GM21381 (cell line): ENCODE data around the gene DIPK1C.

Experiments
- ATAC-seq: cut with Tn5 transposase; IDR thresholded peaks from one replicate; pipeline ENCODE4 v1.9.1; 2021; ENCODE audit warnings: mild to moderate bottlenecking, moderate library complexity; ENCODE audit not compliant: unreplicated experiment

DIPK1C gene

DNA sequence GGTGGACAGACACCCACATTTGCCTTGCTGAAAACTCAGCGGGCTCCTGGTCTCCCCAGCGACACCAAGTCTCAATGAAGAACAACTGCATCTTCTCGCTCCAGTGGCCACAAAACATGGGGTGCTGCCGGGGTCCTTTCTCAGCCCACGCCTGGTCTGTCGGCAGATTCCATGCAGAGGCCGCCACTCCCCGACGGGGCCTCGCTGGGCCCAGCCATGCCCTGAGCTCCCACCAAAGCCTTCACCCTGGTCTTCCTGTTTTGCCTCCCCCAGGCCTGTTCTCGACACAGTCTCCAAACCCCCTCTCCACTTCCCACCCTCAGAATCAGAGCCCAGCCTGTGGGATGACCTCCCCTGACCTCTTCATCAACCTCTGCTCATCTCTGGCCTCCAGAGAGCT lies 31.2 kb downstream of the DIPK1C start:
- ATAC-seq, result no peak

DNA sequence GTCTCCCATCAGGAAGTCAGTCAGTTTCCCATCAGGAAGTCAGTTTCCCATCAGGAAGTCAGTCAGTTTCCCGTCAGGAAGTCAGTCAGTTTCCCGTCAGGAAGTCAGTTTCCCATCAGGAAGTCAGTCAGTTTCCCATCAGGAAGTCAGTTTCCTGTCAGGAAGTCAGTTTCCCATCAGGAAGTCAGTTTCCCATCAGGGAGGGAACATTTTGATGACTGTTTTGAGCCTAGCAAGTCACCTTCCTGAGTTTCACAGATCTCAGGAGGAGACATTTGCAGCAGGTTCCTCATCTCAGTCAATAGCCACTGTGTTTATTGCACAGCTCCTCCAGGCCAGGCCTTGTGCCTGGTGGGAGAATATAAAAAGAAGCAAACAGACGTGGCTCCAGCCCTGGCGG lies 31.9 kb downstream of the DIPK1C start:
- no peak for ATAC-seq

DNA sequence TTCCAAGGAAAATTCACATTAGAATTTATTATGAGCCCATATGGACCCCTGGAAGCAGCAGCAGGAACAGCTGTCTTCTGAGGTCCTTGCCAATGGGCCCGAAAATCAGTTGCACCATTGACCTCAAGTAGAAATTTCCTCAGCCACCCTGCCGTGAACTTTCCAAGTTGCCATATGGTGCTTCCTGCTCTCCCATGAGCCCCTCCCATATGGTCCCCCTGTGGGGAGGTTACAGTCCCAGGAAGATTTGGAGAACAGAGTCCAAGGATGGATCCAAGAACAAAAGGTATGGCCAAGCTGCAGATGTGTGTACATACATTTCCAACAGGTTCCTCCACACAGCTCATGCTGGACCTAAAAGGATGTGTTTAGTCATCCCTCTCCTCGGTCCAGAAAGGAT lies 34.6 kb downstream of the DIPK1C start:
- no peak for ATAC-seq

DNA sequence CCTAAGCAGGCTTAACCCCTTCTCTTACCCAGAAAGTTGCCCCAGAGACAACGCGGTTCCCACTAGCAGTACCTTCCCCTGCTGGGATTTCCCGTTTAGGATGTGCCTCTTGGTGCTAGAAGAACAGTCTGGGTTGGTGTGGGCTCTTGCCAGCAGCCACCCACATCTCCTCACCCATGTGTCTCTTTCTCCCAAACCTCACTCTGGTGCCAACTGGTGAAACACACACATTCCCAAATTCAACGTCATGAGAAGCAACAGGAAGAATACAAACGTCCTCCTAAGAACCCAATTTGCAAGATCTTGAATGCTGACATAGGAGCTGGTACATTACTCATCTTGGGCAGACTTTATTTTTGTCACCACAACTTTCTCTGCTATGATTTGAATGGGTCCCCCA lies 36.2 kb downstream of the DIPK1C start:
- ATAC-seq, result no peak

DNA sequence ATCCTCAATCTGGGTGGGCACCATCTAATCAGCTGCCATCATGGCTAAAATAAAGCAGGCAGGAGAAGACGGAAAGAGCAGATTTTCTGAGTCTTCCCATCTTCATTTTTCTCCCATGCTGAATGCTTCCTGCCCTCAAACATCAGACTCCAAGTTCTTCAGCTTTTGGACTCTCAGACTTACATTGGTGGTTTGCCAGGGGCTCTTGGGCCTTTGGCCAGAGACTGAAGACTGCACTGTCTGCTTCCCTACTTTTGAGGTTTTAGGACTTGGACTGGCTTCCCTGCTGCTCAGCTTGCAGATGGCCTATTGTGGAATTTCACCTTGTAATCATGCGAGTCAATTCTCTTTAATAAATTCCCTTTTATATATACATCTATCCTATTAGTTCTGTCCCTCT lies 36.6 kb downstream of the DIPK1C start:
- ATAC-seq, result no peak

DNA sequence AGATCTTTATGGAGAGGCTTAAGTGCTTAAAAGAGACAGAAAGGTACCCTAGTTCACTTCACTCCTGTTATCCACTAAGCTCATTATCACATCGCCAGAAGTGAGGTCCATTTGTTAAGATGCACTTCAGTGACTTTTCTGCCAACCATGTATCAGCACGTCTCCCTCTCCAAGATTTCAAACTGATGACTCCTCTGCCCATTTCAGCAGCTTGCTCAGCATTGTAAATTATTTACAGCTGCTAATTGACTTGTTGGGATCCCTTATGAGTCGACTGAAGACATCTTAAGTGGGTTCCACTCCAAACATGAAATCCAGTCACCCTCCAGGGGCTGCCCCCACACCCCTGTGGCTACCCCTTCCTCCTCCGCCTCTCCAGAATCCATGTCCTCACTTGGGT lies 37.3 kb downstream of the DIPK1C start:
- no peak for ATAC-seq

DNA sequence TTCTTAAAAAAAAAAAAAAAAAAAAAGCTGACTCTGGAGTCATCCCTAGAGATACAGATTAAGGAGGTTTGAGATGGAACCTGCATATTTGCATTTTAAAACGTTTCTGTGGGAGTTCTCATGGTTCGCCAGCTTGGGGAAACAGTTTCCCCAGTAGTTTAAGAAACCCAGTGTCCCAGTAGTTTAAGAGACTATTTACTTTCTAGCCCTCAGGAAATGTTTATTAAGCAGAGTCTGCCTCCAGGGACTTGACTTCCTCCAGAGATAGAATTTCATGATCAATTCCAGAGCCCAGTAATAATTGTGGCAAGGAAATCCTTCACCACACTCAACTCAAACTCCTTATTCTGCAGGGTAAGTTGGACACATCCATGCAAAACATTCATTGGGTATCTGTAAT lies 39.1 kb downstream of the DIPK1C start:
- no peak for ATAC-seq

DNA sequence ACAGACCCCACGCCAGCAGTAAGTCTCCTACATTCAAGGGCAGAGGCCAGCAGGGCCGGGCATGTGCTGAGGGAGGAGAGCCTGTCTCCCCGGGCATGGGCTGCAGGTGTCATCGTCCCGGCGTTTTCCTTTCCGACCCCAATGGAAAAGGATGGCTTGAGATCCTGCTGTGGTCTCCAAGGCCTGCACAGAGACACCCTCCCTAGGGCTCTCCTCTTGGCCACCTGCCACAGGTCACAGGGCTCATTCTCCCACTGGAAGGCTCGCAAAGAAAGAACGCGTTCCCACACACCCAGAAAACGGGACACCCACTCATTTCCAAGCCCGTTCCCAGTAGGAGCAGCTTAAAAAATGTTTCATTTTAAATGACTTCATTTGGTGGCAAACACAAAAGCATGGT lies 41.0 kb downstream of the DIPK1C start:
- ATAC-seq, result no peak

DNA sequence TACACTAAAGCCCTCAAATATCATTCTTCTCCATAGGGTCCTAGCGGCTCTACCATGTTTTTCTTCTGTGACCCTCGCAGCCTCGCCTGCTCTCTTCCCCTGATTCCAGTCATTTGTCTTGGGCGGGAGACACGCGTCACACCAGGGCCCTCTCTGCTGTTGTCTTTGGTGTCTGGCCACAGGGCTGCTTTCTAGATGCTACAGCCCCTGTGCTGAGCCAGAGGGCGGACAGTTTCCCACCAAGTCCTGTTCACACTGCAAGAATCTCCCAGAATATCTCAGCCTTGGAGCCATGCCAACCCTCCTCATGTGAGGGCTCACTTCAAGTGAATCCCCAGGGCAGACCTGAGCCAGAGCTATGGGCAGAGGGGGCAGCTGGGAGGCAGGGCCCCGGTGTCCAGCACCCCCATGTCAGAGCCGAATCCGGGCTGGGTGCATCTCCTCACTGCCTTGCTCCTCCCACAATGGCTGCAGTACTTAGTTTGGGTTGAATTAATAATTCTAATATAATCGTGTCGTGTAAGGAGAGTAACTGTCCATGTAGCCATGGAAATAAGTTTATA lies 42.1 kb downstream of the DIPK1C start:
- ATAC-seq, result no peak

DNA sequence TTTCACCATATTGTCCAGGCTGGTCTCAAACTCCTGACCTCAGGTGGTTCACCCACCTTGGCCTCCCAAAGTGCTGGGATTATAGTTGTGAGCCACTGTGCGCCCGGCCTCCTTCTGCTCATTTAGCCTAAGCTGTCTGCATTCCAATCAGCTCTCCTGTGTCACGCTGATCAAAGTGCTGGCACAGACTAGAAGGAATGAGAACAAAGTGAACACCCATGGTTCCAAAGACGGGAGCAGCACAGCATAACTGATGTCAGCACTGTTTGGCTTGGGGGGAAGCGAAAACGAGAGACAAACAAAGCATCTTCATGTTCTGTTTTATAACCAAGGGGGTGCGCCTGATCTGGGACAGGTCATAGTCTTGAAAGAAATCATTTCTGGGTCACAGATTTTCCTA lies 43.3 kb downstream of the DIPK1C start:
- ATAC-seq, result no peak

DNA sequence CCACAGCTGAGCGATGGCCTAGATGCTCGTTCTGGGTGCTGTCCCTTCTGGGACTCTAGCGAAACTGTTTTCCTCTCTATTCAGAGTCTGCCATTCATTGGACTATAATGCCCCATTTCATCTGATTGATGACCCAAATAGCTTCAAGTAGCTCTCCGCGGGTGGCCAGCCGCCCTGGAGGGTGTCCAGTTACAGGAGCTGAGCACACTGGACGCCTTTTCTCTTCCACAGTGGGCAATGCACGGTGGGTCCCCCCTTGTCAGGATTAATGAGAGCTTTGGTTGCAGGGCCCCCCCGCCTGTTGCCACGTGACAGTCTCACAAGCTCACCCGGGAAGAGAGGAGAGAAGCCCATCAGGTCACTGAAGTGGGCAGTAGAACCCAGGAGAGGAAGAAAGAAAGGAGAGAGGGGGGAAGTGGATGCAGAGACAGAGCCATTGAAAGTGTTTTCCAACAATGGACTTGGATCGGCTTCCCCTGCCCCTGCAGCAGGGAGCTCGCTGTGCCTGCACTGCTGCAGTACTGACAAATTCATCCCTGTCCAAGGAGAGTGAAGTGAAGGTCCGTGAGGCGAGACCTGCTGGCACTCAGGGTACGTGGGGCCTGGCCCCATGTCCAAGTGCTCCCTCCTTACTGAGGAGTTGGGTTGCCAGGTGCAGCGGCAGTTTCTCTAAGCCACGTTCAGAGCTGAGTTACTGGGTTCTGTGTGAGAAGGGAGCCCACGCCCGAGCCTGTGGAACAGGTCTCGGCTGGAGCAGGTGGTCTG lies 44.8 kb downstream of the DIPK1C start:
- no peak for ATAC-seq

DNA sequence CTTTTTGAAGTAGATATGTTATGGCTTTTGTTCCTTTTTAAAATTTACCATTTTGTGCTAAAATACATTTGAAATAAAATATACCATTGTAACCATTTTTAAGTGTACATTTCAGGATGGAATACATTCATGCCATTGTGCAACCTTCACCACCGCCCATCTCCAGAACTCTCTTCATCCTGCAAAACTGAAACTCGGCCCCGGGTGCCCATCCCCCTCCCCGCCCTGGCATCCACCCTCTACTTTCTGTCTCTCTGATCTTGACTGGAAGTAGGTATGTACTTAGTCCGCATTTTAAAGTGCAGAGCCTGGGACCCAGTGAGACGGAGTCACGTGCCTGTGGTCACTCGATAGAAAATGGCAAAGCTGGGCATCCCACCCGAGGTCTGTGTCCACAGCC lies 45.6 kb downstream of the DIPK1C start:
- no peak for ATAC-seq

DNA sequence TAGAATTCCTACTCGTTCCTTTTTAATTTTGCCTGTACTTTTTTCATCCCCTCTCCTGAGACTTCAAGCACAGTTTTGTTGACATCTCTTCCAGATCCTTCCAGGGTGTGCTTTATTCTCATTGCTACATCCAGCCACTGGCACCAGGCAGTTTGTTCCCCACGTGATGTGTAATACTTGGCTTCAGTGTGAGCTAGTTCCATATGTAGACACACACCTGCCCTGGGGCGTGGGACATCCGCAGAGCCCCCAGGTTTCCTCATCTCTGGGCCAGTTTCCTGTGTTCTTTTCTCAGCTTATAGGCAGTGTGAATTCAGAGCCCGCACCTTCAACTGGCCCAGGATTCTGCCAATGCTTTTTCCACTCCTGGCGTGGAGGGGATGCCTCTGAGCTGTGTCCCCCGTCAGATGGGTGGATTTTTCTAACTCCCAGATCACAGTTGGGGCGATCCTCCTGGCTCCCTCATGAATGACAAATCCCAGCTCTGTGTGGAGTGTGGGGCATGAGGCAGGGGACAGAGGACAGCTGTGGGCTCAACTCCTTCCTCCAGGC lies 46.6 kb downstream of the DIPK1C start:
- no peak for ATAC-seq

DNA sequence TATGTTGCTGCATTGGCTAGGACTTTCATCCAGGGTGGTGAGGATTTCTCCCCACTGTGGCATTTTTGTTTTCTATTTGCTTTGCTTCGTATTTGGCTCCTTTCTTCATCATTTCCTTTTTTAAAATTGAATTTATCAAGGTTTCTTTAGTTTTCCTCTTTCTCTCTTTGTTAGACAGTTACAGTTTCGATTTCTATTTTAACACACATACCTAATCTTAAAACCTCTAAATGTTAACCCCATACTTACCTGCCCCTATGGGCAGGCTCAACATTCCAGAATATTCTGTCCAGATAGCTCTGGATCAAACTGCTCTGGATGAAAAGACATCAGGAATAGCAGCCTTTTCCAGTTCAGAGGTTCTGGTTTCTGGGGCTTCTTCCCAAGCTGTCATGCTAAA lies 49.2 kb downstream of the DIPK1C start:
- peak; percentile 67 for ATAC-seq

DNA sequence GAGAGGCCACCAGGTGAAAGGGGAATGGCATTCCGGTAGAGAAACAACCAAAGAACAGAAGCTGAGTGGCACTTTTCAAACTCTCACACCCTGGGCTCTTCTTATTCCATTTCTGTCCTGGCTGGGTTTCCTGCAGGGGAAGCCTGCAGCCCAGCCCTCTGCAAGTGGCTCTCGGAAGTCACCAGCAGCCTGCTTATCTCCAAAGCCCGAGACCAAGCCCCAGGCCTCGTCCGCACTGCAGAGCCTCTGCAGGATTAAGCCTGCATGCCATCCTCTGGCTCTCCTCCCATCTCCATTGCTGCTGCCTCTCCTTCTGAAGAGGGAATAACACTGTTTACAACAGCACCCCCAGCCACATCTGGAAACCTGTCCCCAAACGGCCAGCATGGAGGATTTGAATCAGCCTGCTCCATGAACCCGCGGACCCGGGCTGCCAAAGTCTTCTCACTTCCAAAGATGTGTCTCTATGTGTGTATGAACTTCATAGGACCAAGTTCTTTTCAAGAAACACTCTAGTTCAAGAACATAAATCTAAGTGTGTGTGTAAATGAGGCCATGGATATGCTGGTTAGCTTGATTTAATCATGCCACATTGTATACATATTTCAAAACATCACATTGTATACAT lies 54.2 kb downstream of the DIPK1C start:
- no peak for ATAC-seq

DNA sequence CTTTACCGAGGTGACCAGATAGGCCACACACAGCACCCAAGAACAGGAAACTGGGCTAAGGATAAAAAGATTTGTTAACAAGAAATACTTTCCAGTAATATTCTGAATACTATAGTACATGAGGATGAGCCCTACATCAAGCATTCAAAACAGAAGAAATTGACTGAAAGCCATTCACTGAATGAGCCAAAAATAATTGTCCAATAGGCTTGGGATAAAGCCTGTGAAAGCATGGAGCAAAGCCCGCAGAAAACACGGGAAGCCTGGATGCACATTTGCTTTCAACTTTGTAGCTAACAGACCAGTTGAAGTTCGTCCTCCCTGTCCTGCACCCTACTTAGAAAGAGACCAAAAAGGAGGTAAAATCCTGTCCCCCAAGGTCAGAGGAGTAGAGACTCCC lies 56.3 kb downstream of the DIPK1C start:
- ATAC-seq, result no peak

DNA sequence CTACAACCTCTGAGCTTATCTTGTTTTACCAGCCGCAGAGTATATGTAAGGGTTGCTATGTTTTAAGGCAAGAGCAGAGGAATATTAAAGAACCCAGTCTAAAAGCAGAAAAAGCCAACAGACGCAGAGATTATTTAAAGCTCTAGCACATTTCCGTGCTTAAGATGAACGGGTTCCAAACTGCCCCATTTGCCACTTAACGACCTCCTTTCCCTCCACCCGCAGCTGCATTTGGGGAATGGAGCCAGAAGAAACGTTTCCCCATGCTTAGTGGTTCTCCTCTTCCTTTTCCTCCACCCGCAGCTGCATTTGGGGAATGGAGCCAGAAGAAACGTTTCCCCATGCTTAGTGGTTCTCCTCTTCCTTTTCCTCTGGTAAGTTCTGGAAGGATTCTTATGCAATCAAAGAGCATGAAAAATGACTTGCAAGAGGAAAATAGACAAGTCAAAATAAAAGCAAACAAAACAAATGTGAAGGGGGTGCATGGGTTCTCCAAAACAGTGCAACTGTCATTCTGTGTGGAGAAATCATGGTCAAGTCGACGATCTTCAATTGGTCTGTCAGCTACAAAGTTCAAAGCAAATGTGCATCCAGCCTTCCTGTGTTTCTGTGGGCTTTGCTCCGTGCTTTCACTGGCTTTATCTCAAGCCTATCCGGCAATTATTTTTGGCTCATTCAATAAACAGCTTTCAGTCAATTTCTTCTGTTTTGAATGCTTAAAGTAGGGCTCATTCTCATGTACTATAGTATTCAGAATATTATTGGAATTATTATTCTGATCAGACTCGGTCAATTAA lies 57.8 kb downstream of the DIPK1C start:
- ATAC-seq, result no peak

DNA sequence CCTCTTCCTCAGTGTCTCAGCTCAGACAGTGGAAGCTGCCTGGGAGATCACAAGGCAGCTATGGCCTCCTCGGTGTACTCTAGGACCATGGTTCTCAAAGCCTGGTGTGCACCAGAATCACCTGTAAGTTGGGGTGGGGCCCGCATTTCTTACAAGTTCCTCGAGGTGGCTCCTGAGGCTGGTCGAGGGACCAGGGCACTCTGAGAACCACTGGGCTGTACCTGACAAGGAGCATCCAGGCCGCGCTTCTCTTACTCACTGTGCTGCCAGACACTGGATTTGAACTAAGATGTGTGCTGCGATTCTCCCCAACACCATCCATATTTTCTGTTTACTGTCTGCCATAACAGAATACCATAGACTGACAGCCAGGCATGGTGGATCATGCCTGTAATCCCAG lies 59.5 kb downstream of the DIPK1C start:
- no peak for ATAC-seq

DNA sequence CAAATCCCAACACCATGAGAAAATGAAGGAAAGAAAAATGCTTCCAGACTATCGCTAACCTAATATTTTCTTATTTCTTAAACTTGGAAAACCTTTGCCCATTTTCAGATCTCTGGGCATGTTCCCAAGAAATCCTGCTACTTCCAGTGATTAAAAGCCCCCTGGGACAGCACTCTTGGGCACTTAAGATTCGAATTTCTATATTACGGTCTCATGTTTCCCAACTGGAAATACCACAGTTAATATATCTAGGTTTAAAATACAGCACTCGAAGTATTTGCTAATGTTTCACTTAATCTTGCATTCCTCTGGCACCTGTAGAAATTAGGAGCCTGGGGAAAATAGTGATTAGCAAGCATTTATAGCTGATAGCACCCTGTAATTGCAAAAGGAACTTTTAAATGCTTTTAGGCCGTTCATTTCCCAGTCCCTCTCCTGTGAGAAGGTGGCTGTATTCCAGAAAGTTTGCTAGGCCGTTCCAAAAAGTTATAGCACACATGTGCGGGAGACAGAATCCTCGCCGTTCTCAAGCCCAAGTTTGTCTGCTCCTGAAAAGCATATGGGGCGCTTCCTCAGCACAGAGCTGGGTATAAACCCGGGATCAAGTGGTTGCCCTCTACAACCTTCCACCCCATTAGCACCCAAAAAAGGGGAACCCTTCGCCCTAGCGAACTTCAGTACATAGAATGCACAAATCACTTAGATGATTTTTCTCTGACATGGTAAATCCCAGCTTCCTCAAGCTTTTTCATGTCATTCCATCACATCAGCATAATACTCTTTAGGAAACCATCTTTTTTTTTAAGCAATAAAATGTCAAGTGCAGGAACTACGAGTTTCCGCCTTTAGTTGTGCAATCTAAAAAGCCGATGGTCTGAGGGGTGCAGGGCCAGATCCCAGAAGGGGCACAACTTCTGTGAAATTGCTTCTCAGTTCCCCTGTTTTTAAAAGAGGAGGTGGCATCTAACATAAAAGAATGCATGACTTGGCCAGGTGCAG lies 60.6 kb downstream of the DIPK1C start:
- ATAC-seq, result no peak

DNA sequence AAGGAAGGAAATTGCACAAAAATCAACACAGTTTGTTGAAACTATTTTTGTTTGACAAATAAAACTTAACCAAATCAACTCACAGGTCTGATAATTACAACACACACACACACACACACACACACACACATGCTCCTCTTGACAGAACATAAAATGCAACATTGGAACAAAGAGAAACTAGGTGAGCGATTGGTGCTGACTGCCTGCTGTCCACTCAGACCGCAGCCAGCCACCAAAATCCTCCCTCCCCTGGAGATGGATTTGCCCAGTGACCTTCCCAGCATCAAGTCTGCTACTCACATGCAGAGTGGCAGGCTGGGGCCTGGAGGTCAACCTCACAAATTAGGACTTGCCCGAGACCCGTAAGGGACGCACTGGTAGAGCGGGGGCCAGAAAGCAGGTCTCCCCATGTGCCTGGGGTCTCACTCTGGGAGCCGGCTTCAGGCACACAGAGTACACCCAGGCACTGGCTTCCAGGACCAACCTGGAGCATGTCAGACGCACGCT lies 61.4 kb downstream of the DIPK1C start:
- no peak for ATAC-seq
